ENCODE measurements around the gene PAX5.

- TF ChIP-seq EZH2 (IDR thresholded peaks at IDR 0.05; ENCODE audit: low read length, missing control alignments) (no peak), CTCF (conservative IDR thresholded peaks at IDR 0.05 in 1 of 2, IDR thresholded peaks at IDR 0.05 in 1 of 2; ENCODE audit: low read depth in 1 of 2, low read length in 2 of 2) (no peak)
Observed at GRCh38 chr9:36796671-36797419, 237.2 kb downstream of the PAX5 start.
